HG03039 (cell line): ENCODE measurements around the gene DLGAP5.

Experiments used
- ATAC-seq: cut with Tn5 transposase; IDR thresholded peaks from one replicate; pipeline ENCODE4 v1.9.1; 2021; ENCODE audit warnings: mild to moderate bottlenecking, moderate library complexity; ENCODE audit not compliant: unreplicated experiment

DLGAP5 gene

GRCh38 chr14:55116246-55117030, 74.9 kb downstream of the DLGAP5 start:
- ATAC-seq = no peak

GRCh38 chr14:55115861-55116245, 75.5 kb downstream of the DLGAP5 start:
- no peak for ATAC-seq

GRCh38 chr14:55115460-55115859, 75.9 kb downstream of the DLGAP5 start:
- no peak for ATAC-seq

- ATAC-seq = no peak
Observed at GRCh38 chr14:55114720-55115119, 76.7 kb downstream of the DLGAP5 start.

GRCh38 chr14:55111122-55111708, 80.2 kb downstream of the DLGAP5 start:
- no peak for ATAC-seq

- no peak for ATAC-seq
Observed at GRCh38 chr14:55109836-55110235, 81.5 kb downstream of the DLGAP5 start.

GRCh38 chr14:55107766-55108554, 83.4 kb downstream of the DLGAP5 start:
- ATAC-seq = peak; percentile 62

- ATAC-seq = no peak
Observed at GRCh38 chr14:55105991-55106390, 85.4 kb downstream of the DLGAP5 start.

- no peak for ATAC-seq
Observed at GRCh38 chr14:55103971-55104954, 87.1 kb downstream of the DLGAP5 start.

GRCh38 chr14:55103005-55103640, 88.3 kb downstream of the DLGAP5 start:
- ATAC-seq = peak; percentile 33

GRCh38 chr14:55102141-55102621, 89.2 kb downstream of the DLGAP5 start:
- ATAC-seq = peak; percentile 49

- no peak for ATAC-seq
Observed at GRCh38 chr14:55101698-55102097, 89.7 kb downstream of the DLGAP5 start.

- no peak for ATAC-seq
Observed at GRCh38 chr14:55099756-55100155, 91.6 kb downstream of the DLGAP5 start.

GRCh38 chr14:55098561-55098898, 92.9 kb downstream of the DLGAP5 start:
- no peak for ATAC-seq
